ENCODE data around the gene APOB. TPM values are rescaled to one million over a fixed set of nuclear protein-coding genes. Genes with fewer than 3 reads are reported as not detected.

Gene APOB
- total and polyA plus RNA-seq, 2 of the 13 experiments (the other 11 are each of a cell fraction or from before 2014, with no cell fraction given), result 1,569 to 2,515 TPM

DNA sequence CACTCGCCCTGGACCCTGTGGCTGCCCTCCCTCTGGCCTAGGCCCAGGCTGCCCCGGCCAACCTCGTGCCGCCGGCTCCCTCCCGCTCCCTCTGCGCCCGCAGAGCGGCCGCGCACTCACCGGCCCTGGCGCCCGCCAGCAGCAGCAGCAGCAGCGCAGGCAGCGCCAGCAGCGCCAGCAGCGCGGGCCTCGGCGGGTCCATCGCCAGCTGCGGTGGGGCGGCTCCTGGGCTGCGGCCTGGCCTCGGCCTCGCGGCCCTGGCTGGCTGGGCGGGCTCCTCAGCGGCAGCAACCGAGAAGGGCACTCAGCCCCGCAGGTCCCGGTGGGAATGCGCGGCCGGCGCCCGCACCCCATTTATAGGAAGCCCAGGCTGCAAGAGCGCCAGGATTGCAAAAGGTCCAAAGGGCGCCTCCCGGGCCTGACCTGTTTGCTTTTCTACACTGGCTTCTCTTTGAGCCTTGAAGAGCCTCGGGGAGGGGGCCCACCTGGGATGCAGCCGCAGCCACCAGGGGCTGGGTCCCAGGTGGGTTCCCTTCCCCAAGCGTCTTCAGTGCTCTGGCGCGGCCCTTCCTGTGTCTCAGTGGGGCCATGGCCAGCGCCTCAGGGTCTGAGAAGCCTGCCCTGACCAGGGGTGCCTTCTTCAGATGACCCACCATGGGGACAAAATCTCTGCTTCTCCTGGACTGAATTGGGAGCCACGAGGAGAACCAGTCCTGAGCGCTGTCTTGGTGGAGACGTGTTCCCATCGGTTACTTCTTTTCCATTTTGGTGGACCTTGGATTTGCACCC lies at the start of gene APOB (continued):
- TF ChIP-seq FIP1L1 (IDR thresholded peaks at IDR 0.05; ENCODE audit: borderline replicate concordance, insufficient read depth, low read depth, low read length) (peak; percentile 80; the same call in 1 of the 2 replicates), ZNF446 (CRISPR knock-in tag; IDR thresholded peaks at IDR 0.05) (peak; percentile 97), IRX3 (CRISPR knock-in tag; IDR thresholded peaks at IDR 0.05; ENCODE audit: borderline replicate concordance, low read depth) (peak; percentile 97), ETS1 (CRISPR knock-in tag; IDR thresholded peaks at IDR 0.05) (no peak; the same call in 1 of the 2 replicates), TAF15 (IDR thresholded peaks at IDR 0.05; ENCODE audit: low read depth, low read length, poor library complexity, severe bottlenecking) (peak; percentile 96), HMG20B (CRISPR knock-in tag; conservative IDR thresholded peaks at IDR 0.05) (peak; percentile 93), KAT7 (CRISPR knock-in tag; IDR thresholded peaks at IDR 0.05; ENCODE audit: borderline replicate concordance) (peak; percentile 35; the same call in 1 of the 2 replicates), ZNF30 (CRISPR knock-in tag; IDR thresholded peaks at IDR 0.05) (0 out of 2 replicates have a peak, but pooled peaks have one; percentile 71), MYPOP (CRISPR knock-in tag; IDR thresholded peaks at IDR 0.05) (peak; percentile 97), ATM (IDR thresholded peaks at IDR 0.05; ENCODE audit: borderline replicate concordance) (no peak), BCL3 (CRISPR knock-in tag; IDR thresholded peaks at IDR 0.05) (peak; percentile 32; the same call in 1 of the 2 replicates), ZKSCAN5 (CRISPR knock-in tag; IDR thresholded peaks at IDR 0.05) (no peak), CHCHD3 (CRISPR knock-in tag; IDR thresholded peaks at IDR 0.05) (peak; percentile 91; the same call in 1 of the 2 replicates), ZNF619 (CRISPR knock-in tag; IDR thresholded peaks at IDR 0.05) (no peak), CENPT (CRISPR knock-in tag; IDR thresholded peaks at IDR 0.05; ENCODE audit: low read depth) (no peak; the same call in 1 of the 2 replicates), ZSCAN12 (CRISPR knock-in tag; IDR thresholded peaks at IDR 0.05) (peak; percentile 92), CCDC6 (CRISPR knock-in tag; IDR thresholded peaks at IDR 0.05) (peak; percentile 95), EHMT2 (IDR thresholded peaks at IDR 0.05; ENCODE audit: borderline replicate concordance, low read depth, low read length) (no peak), ZNF749 (CRISPR knock-in tag; IDR thresholded peaks at IDR 0.05; ENCODE audit: borderline replicate concordance) (no peak; the same call in 1 of the 2 replicates), NCOA1 (CRISPR knock-in tag; IDR thresholded peaks at IDR 0.05) (peak; percentile 98), ZNF543 (CRISPR knock-in tag; IDR thresholded peaks at IDR 0.05) (peak; percentile 65; the same call in 1 of the 2 replicates), ZNF350 (CRISPR knock-in tag; IDR thresholded peaks at IDR 0.05; ENCODE audit: borderline replicate concordance, low read depth) (peak; percentile 84)
- TF ChIP-seq, protein P1, sequence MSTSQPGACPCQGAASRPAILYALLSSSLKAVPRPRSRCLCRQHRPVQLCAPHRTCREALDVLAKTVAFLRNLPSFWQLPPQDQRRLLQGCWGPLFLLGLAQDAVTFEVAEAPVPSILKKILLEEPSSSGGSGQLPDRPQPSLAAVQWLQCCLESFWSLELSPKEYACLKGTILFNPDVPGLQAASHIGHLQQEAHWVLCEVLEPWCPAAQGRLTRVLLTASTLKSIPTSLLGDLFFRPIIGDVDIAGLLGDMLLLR (CRISPR knock-in tag; IDR thresholded peaks at IDR 0.05), result 0 out of 2 replicates have a peak, but pooled peaks have one; percentile 38
- TF ChIP-seq, protein P2, sequence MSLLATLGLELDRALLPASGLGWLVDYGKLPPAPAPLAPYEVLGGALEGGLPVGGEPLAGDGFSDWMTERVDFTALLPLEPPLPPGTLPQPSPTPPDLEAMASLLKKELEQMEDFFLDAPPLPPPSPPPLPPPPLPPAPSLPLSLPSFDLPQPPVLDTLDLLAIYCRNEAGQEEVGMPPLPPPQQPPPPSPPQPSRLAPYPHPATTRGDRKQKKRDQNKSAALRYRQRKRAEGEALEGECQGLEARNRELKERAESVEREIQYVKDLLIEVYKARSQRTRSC (CRISPR knock-in tag; IDR thresholded peaks at IDR 0.05; ENCODE audit: low read depth), result peak; percentile 87; the same call in 1 of the 2 replicates

Measured in HepG2 (cell line).